Activated B cell treated with CpG ODN at 0.5 μM for 24 hours (primary cell): ENCODE results near the gene GALNT2. TPM values are rescaled to one million over a fixed set of nuclear protein-coding genes. Genes with fewer than 3 reads are reported as not detected.

Source experiments
- ATAC-seq: fragments of 200-7000 bp; cut with Tn5 transposase; one replicate; pipeline ENCODE4 v1.10.0; 2021; ENCODE audit warnings: low read depth, mild to moderate bottlenecking, moderate library complexity
- CTCF ChIA-PET: fragments of 350-600 bp; sonication (Branson Sonifier 250); formaldehyde crosslinking; loops from one replicate; lab custom pipeline; 2021; ENCODE audit warnings: antibody characterized with exemption; lab: Charles Lee
- POLR2A ChIA-PET: fragments of 350-600 bp; sonication (Branson Sonifier 250); formaldehyde crosslinking; loops from one replicate; lab custom pipeline; 2021; ENCODE audit warnings: antibody characterized with exemption; lab: Charles Lee
- DNase-seq: peaks from one replicate; pipeline ENCODE4 v3.0.0; 2022
- H3K27ac Mint-ChIP-seq: one replicate; pipeline ENCODE4 v1.8.0; 2020; ENCODE audit warnings: mixed read lengths
- H3K27me3 Mint-ChIP-seq: one replicate; pipeline ENCODE4 v1.8.0; 2021; ENCODE audit warnings: mixed read lengths
- H3K36me3 Mint-ChIP-seq: one replicate; pipeline ENCODE4 v1.8.0; 2021; ENCODE audit warnings: low read depth, mixed read lengths
- H3K4me1 Mint-ChIP-seq: one replicate; pipeline ENCODE4 v1.8.0; 2021; ENCODE audit warnings: mixed read lengths
- H3K4me3 Mint-ChIP-seq: one replicate; pipeline ENCODE4 v1.8.0; 2020; ENCODE audit warnings: mild to moderate bottlenecking, mixed read lengths
- H3K9me3 Mint-ChIP-seq: one replicate; pipeline ENCODE4 v1.8.0; 2020; ENCODE audit warnings: mixed read lengths
- CTCF ChIP-seq: fragments of 200-600 bp; IDR thresholded peaks from one replicate; pipeline ENCODE4 v1.8.0; 2022; ENCODE audit warnings: antibody characterized with exemption, mild to moderate bottlenecking
- intact Hi-C: fragments of 100-400 bp; cut with micrococcal nuclease; formaldehyde crosslinking; loops from one replicate; pipeline ENCODE4 v1.15.1; 2024
- total RNA-seq: library from RNA; stranded (reverse); gene quantifications from 2 replicates; pipeline ENCODE4 v1.2.3, GENCODE V29; 2022

Gene GALNT2
- total RNA-seq, 1 donor from 2014 or later: 108 TPM

- intact Hi-C loops: no loop called here
- DNase-seq (no peak), ATAC-seq (no peak)
- no peaks in the 10 kb centered on the region for H3K9me3 Mint-ChIP-seq
- ChIA-PET CTCF (no interaction called here), POLR2A (no interaction called here)
- H3K27me3 Mint-ChIP-seq: no peaks in the 10 kb centered on the region
- TF ChIP-seq CTCF: no peak
- no peak overlapping the region for H3K27ac Mint-ChIP-seq
- H3K4me1 Mint-ChIP-seq: no peaks in the 10 kb centered on the region
- H3K4me3 Mint-ChIP-seq: no peak overlapping the region
- peaks cover 64% of the 10 kb centered on the region for H3K36me3 Mint-ChIP-seq
Measured at GRCh38 chr1:230199034-230199433, 132.0 kb downstream of the GALNT2 start.

- Mint-ChIP-seq H3K9me3 (no peaks in the 10 kb centered on the region), H3K36me3 (peaks cover 67% of the 10 kb centered on the region), H3K4me3 (no peak overlapping the region), H3K4me1 (peaks cover 2% of the 10 kb centered on the region), H3K27me3 (no peaks in the 10 kb centered on the region), H3K27ac (no peak overlapping the region)
- no peak for TF ChIP-seq CTCF
- no peak for ATAC-seq
- CTCF ChIA-PET: no interaction called here
- DNase-seq: no peak
- POLR2A ChIA-PET: interaction anchor here (0.6 kb wide), 1 partner anchor 20 kb away, joined by 3 read pairs; no protein-coding TSS in a partner anchor
- intact Hi-C loops: no loop called here
Measured at GRCh38 chr1:230199554-230199953, 132.5 kb downstream of the GALNT2 start.

GRCh38 chr1:230200276-230200675 lies 133.2 kb downstream of the GALNT2 start:
- ChIA-PET POLR2A (no interaction called here), CTCF (no interaction called here)
- no peaks in the 10 kb centered on the region for H3K27me3 Mint-ChIP-seq
- no peaks in the 10 kb centered on the region for H3K9me3 Mint-ChIP-seq
- no peak overlapping the region for H3K27ac Mint-ChIP-seq
- DNase-seq: no peak
- TF ChIP-seq CTCF: no peak
- intact Hi-C loops: no loop called here
- ATAC-seq: no peak
- H3K4me3 Mint-ChIP-seq: no peak overlapping the region
- H3K4me1 Mint-ChIP-seq: peaks cover 9% of the 10 kb centered on the region
- peaks cover 68% of the 10 kb centered on the region for H3K36me3 Mint-ChIP-seq

- CTCF ChIA-PET: no interaction called here
- Mint-ChIP-seq H3K27me3 (no peaks in the 10 kb centered on the region), H3K4me3 (no peak overlapping the region), H3K9me3 (no peaks in the 10 kb centered on the region), H3K4me1 (peaks cover 11% of the 10 kb centered on the region), H3K27ac (no peak overlapping the region), H3K36me3 (peaks cover 78% of the 10 kb centered on the region)
- ATAC-seq (no peak), DNase-seq (no peak)
- intact Hi-C loops: no loop called here
- POLR2A ChIA-PET: no interaction called here
- no peak for TF ChIP-seq CTCF
Measured at GRCh38 chr1:230201445-230201844, 134.4 kb downstream of the GALNT2 start.

GRCh38 chr1:230204842-230205241 lies 137.8 kb downstream of the GALNT2 start:
- ATAC-seq (no peak), DNase-seq (no peak)
- CTCF ChIA-PET: interaction anchor here (1.0 kb wide), 1 partner anchor 544 kb away, joined by 3 read pairs; no protein-coding TSS in a partner anchor
- Mint-ChIP-seq H3K4me3 (peak overlapping the region; percentile 5), H3K9me3 (no peaks in the 10 kb centered on the region), H3K27me3 (no peaks in the 10 kb centered on the region), H3K36me3 (peaks cover 77% of the 10 kb centered on the region), H3K27ac (peak overlapping the region; percentile 4), H3K4me1 (peaks cover 31% of the 10 kb centered on the region)
- intact Hi-C loops: no loop called here
- no peak for TF ChIP-seq CTCF
- POLR2A ChIA-PET: interaction anchor here (0.6 kb wide), 1 partner anchor 67 kb away, joined by 15 read pairs; no protein-coding TSS in a partner anchor
